Choroid plexus epithelial cell (primary cell): ENCODE results near the gene ST8SIA6.

Experiments
- DNase-seq: peaks from one replicate; pipeline ENCODE4 v3.0.0-alpha.2; 2010; ENCODE audit warnings: low read depth
- H3K4me3 ChIP-seq: 2 replicates; pipeline ENCODE4 v1.5.1; 2011; ENCODE audit warnings: low read depth, mild to moderate bottlenecking, control low read depth, low read length, moderate library complexity
- TF ChIP-seq, protein P1 (sequence below): conservative IDR thresholded peaks from 2 replicates; pipeline ENCODE4 v1.5.1; 2011; ENCODE audit warnings: low read depth, mild to moderate bottlenecking, control low read depth, inconsistent platforms, low read length, moderate library complexity

Gene ST8SIA6

DNA sequence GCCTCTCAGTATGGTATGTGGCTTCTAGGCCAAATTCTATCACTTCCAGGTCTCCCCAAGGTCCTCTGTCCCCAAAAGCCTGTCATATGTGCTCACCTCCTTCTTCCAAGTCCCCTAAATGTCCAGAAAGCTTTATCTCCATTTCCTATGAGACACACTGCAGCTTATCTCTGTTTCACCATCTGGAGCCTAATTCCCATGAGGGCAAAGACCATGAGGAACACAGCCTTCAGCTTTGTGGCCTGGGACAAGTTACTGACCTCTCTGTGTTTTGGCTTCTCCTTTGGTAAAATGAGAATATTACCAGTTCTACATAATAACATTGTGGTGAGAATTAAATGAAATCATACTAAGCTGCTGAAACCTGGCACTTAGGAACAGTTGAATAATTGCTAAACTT, 19.2 kb downstream of the ST8SIA6 start:
- TF ChIP-seq, protein P1, sequence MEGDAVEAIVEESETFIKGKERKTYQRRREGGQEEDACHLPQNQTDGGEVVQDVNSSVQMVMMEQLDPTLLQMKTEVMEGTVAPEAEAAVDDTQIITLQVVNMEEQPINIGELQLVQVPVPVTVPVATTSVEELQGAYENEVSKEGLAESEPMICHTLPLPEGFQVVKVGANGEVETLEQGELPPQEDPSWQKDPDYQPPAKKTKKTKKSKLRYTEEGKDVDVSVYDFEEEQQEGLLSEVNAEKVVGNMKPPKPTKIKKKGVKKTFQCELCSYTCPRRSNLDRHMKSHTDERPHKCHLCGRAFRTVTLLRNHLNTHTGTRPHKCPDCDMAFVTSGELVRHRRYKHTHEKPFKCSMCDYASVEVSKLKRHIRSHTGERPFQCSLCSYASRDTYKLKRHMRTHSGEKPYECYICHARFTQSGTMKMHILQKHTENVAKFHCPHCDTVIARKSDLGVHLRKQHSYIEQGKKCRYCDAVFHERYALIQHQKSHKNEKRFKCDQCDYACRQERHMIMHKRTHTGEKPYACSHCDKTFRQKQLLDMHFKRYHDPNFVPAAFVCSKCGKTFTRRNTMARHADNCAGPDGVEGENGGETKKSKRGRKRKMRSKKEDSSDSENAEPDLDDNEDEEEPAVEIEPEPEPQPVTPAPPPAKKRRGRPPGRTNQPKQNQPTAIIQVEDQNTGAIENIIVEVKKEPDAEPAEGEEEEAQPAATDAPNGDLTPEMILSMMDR, result no peak
- no peak for DNase-seq
- no peak overlapping the region for H3K4me3 ChIP-seq

DNA sequence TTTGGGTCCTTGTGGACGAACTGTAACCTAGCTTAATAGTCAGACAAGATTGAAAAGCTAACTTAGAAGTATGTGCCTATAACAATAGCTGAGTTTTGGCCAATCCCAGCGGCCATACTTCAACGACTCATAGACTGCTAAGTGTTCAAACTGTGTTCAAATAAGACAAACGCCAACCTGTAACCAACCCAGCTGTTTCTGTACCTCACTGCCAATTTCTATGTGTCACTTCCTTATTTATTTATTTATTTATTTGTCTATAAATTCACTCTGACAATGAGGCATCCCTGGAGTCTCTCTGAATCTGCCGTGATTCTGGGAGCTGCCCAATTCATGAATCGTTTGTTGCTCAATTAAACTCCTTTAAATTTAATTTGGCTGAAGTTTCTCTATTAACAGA, 21.7 kb downstream of the ST8SIA6 start:
- TF ChIP-seq, protein P1, result no peak
- H3K4me3 ChIP-seq, result no peak overlapping the region
- DNase-seq, result no peak

DNA sequence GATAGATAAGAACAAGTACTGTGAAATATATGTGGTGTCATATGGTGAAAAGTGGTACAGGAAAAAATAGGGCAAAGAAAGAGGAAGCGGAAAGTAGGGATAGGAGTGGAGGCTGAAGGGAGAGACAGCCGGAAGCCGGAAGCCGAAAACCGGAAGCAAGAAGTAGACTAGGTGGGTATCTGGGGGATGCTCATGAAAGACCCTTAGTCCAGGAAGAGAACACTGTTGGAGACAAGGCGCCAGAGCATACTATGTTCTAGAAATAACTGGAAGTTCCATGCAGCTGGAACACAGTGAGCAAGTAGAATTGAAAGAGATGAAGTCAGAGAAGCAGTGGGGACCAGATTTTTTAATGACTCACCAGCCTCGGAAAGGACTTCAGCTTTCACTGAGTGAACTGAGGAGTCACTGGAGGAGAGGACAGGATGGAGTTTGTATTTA, 22.5 kb downstream of the ST8SIA6 start:
- DNase-seq, result peak; percentile 47
- no peak overlapping the region for H3K4me3 ChIP-seq
- TF ChIP-seq, protein P1, result no peak

DNA sequence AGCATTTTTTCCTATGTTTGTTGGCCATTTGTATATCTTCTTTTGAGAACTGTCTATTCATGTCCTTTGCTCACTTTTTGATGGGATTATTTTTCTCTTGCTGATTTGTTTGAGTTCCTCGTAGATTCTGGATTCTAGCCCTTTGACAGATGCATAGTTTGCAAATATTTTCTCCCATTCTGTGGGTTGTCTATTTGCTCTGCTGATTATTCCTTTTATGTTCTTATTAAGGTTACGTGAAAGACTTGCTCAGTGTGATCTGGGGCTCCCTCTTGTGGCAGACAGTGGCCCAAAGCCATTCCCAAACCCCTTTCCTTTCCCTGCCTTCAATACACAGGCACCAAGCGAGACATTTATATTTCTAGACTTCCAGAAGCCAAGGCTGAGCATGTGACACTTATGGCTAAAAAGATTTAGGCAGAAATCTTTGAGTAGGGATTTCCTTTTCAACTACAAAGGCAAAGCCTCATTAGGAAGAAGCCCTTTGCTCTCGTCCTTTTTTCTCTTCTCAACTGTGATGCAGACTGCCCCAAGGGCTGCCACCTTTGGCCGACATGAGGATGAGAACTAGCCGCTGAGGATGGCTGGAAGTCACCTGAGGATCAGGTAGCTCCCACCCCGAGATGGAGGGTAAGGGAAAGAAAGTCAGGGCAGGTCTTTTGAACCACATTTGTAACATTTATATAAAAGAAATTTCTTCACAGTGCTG, 23.6 kb downstream of the ST8SIA6 start:
- DNase-seq, result peak; percentile 89
- TF ChIP-seq, protein P1, result peak; percentile 94
- no peak overlapping the region for H3K4me3 ChIP-seq

DNA sequence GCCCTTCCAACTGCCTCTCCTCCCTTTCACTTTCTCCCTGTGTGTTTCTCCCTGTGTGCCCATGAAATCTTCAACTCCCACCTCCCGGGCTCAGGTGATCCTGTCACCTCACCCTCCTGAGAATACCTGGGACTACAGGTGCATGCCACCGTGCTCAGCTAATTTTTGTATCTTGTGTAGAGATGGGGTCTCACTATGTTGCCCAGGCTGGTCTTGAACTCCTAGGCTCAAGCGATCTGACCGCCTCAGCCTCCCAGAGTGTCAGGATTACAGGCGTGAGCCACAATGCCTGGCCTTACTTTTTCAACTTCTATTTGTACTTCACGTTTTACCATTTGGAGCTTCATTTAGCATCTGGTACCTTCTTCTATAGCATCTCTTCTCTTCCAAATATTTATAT, 24.9 kb downstream of the ST8SIA6 start:
- H3K4me3 ChIP-seq, result no peak overlapping the region
- TF ChIP-seq, protein P1, result no peak

DNA sequence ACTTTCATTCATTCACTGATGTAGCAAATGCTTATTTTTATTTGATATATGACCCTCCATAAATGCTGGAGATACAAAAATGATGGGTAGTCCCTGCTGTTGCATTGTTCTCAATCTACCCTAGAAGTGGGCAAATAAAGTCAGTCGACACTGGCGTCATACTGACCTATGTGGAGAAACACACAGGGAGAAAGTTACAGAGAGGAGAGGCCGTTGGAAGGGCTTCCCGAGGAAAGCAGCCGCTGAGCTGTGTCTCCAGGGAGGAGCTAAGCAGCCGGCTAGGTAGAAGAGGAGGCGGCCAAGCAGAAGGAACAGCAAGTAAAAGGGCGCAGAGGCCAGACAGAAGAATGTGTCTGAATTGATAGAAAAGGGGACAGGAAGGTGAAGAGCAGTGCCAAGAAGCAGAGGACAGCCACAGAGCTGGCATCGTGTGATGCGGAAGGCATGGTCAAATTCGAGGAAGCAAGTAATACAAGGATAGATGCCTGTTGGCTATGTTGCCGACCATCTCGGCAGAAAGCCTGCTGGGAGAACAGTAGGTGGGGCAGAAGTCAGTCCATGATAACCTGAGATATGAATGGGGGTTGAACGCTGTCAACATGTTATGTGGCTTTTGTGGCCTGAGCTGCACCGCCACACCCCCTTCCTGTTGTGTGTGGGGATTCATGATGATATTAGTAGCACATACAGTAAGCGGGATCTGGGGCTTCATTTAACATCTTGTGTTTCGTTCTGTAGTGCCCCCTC, 25.9 kb downstream of the ST8SIA6 start:
- TF ChIP-seq, protein P1, result no peak
- no peak for DNase-seq
- no peak overlapping the region for H3K4me3 ChIP-seq

More for the DNA sequence above, 24.9 kb downstream of the ST8SIA6 start:
- DNase-seq, result no peak
